Common myeloid progenitor, CD34-positive (primary cell): ENCODE data around the gene SF3A1.

Source experiments
- CTCF ChIA-PET: fragments of 350-600 bp; sonication (Branson Sonifier 250); formaldehyde crosslinking; loops from one replicate; lab custom pipeline; 2021; ENCODE audit warnings: antibody characterized with exemption; lab: Charles Lee
- POLR2A ChIA-PET: fragments of 350-600 bp; sonication (Branson Sonifier 250); formaldehyde crosslinking; loops from one replicate; lab custom pipeline; 2021; ENCODE audit warnings: antibody characterized with exemption; lab: Charles Lee
- DNase-seq, 3 donors: peaks; one replicate each; pipeline versions ENCODE4 v3.0.0 to v3.0.0-alpha.2; 2013
- H3K27ac ChIP-seq, 2 experiments: 1 replicate in 1 of 2; 2 replicates in 1 of 2; pipeline ENCODE4 v1.7.0; 2013; ENCODE audit warnings: inconsistent platforms in 2 of 2, low read length in 2 of 2, mild to moderate bottlenecking in 2 of 2, low read depth in 1 of 2, moderate library complexity in 1 of 2; ENCODE audit not compliant: severe bottlenecking in 2 of 2, insufficient read depth in 1 of 2, poor library complexity in 1 of 2
- H3K27me3 ChIP-seq, 5 experiments: replicated peaks in 2 of 5; 1 replicate in 3 of 5; 2 replicates in 2 of 5; pipeline versions ENCODE4 v1.6.1 to v1.7.0; 2013; ENCODE audit warnings: low read length in 4 of 5, mild to moderate bottlenecking in 2 of 5, moderate library complexity in 2 of 5, inconsistent platforms in 1 of 5; ENCODE audit not compliant: insufficient read depth in 5 of 5, control insufficient read depth in 4 of 5
- H3K36me3 ChIP-seq, 4 experiments: 1 replicate in 2 of 4; 2 replicates in 2 of 4; pipeline versions ENCODE4 v1.6.1 to v1.7.0; 2013; ENCODE audit warnings: low read length in 3 of 4, control low read depth in 1 of 4, mild to moderate bottlenecking in 1 of 4; ENCODE audit not compliant: control insufficient read depth in 4 of 4, insufficient read depth in 4 of 4
- H3K4me1 ChIP-seq, 4 experiments: 1 replicate in 3 of 4; 2 replicates in 1 of 4; pipeline versions ENCODE4 v1.6.1 to v1.7.1; 2013; ENCODE audit warnings: low read length in 3 of 4, mild to moderate bottlenecking in 3 of 4, control low read depth in 1 of 4, inconsistent platforms in 1 of 4, moderate library complexity in 1 of 4; ENCODE audit not compliant: control insufficient read depth in 4 of 4, insufficient read depth in 4 of 4; ENCODE audit errors: control extremely low read depth in 1 of 4
- H3K4me3 ChIP-seq, 7 experiments: 1 replicate in 4 of 7; 2 replicates in 3 of 7; pipeline versions ENCODE4 v1.5.1 to v1.7.0; 2013; ENCODE audit warnings: mild to moderate bottlenecking in 7 of 7, low read length in 6 of 7, moderate library complexity in 6 of 7, inconsistent platforms in 2 of 7, low read depth in 2 of 7, control low read depth in 1 of 7; ENCODE audit not compliant: insufficient read depth in 4 of 7, control insufficient read depth in 1 of 7; ENCODE audit errors: extremely low read depth in 1 of 7
- H3K9me3 ChIP-seq, 5 experiments: 1 replicate in 4 of 5; 2 replicates in 1 of 5; pipeline versions ENCODE4 v1.6.1 to v1.7.1; 2013; ENCODE audit warnings: low read length in 4 of 5, mild to moderate bottlenecking in 2 of 5, inconsistent platforms in 1 of 5, low read depth in 1 of 5, moderate library complexity in 1 of 5; ENCODE audit not compliant: control insufficient read depth in 4 of 5, insufficient read depth in 2 of 5; ENCODE audit errors: control extremely low read depth in 1 of 5
- WGBS: methylation state at CpG from one replicate; pipeline ENCODE4 v1.1.5; 2013; ENCODE audit not compliant: insufficient coverage; 5-methylcytosine and 5-hydroxymethylcytosine counted together

The SF3A1 gene

GRCh38 chr22:30365891-30366290, 9.2 kb upstream of the SF3A1 start:
- Histone ChIP-seq H3K27me3 (no peaks in the 10 kb centered on the region), H3K36me3 (no peaks in the 10 kb centered on the region), H3K9me3 (no peaks in the 10 kb centered on the region), H3K27ac (no peak overlapping the region), H3K4me1 (no peaks in the 10 kb centered on the region), H3K4me3 (no peak overlapping the region)
- ChIA-PET POLR2A (no interaction called here), CTCF (interaction anchor here (1.0 to 2.0 kb wide), 5 partner anchors 8 to 77 kb away, joined by 3 to 7 read pairs (median 3); no protein-coding TSS in a partner anchor)
- WGBS: 97% methylated on average over 17 of the region's 18 CpGs
- DNase-seq: no peak

GRCh38 chr22:30362651-30363281, 6.1 kb upstream of the SF3A1 start:
- Histone ChIP-seq H3K4me1 (no peaks in the 10 kb centered on the region), H3K27ac (no peak overlapping the region), H3K36me3 (no peaks in the 10 kb centered on the region), H3K4me3 (no peak overlapping the region), H3K27me3 (no peaks in the 10 kb centered on the region), H3K9me3 (no peaks in the 10 kb centered on the region)
- POLR2A ChIA-PET: no interaction called here
- WGBS: 80% methylated on average over 7 of the region's 7 CpGs
- CTCF ChIA-PET: no interaction called here
- DNase-seq: no peak

- Histone ChIP-seq H3K9me3 (no peaks in the 10 kb centered on the region), H3K36me3 (no peaks in the 10 kb centered on the region), H3K27ac (no peak overlapping the region), H3K4me1 (peaks cover 0 to 6% (median 4%) of the 10 kb centered on the region in 4 experiments), H3K27me3 (no peaks in the 10 kb centered on the region), H3K4me3 (no peak overlapping the region)
- POLR2A ChIA-PET: no interaction called here
- DNase-seq: no peak
- 77% methylated on average over 5 of the region's 10 CpGs for WGBS
- CTCF ChIA-PET: no interaction called here
These were observed 5.4 kb upstream of the SF3A1 start for GRCh38 chr22:30361916-30362650.

- Histone ChIP-seq H3K4me1 (peaks cover 0 to 26% (median 23%) of the 10 kb centered on the region in 4 experiments), H3K9me3 (no peaks in the 10 kb centered on the region), H3K4me3 (no peak overlapping the region), H3K27ac (no peak overlapping the region), H3K27me3 (no peaks in the 10 kb centered on the region), H3K36me3 (peaks cover 0 to 9% (median 3%) of the 10 kb centered on the region in 4 experiments)
- ChIA-PET POLR2A (no interaction called here), CTCF (interaction anchor here (0.9 to 2.2 kb wide), 7 partner anchors 9 to 103 kb away, joined by 3 to 8 read pairs (median 5); partner anchors contain the start of gene RNF215)
- DNase-seq: no peak
- WGBS: 98% methylated on average over 5 of the region's 6 CpGs
These were observed 1.8 kb upstream of the SF3A1 start for GRCh38 chr22:30358541-30358940.

GRCh38 chr22:30357650-30358215, 1.0 kb upstream of the SF3A1 start:
- WGBS: 90% methylated on average over 14 of the region's 22 CpGs

GRCh38 chr22:30357236-30357570, 509 bp upstream of the SF3A1 start:
- H3K9me3 ChIP-seq: no peaks in the 10 kb centered on the region
- ChIA-PET POLR2A (interaction anchor here (0.6 to 2.5 kb wide), 5 partner anchors 11 to 549 kb away, joined by 3 to 8 read pairs (median 5); partner anchors contain the start of gene OSM), CTCF (interaction anchor here (1.2 to 2.5 kb wide), 6 partner anchors 12 to 102 kb away, joined by 3 to 13 read pairs (median 4); partner anchors contain the start of gene CASTOR1)
- peak overlapping the region; percentile 66 to 99 (median 94) for H3K4me3 ChIP-seq
- DNase-seq: peak; percentile 71 to 81 (median 73)
- H3K4me1 ChIP-seq: peaks cover 0 to 26% (median 23%) of the 10 kb centered on the region in 4 experiments
- H3K36me3 ChIP-seq: peaks cover 4 to 19% (median 13%) of the 10 kb centered on the region in 4 experiments
- H3K27me3 ChIP-seq: no peaks in the 10 kb centered on the region
- H3K27ac ChIP-seq: peak overlapping the region; percentile 92 to 98
- 3% methylated on average over 9 of the region's 9 CpGs for WGBS

More at GRCh38 chr22:30357650-30358215, 1.0 kb upstream of the SF3A1 start:
- peaks cover 3 to 13% (median 8%) of the 10 kb centered on the region in 4 experiments for H3K36me3 ChIP-seq
- no peak for DNase-seq
- peak overlapping the region in 4 of 7 experiments; percentile 91 to 96 (median 95) for H3K4me3 ChIP-seq
- CTCF ChIA-PET: interaction anchor here (0.7 to 1.7 kb wide), 8 partner anchors 8 to 102 kb away, joined by 3 to 13 read pairs (median 3); partner anchors contain the start of genes CASTOR1 and RNF215
- H3K27me3 ChIP-seq: no peaks in the 10 kb centered on the region
- POLR2A ChIA-PET: interaction anchor here (0.6 to 2.5 kb wide), 3 partner anchors 30 to 549 kb away, joined by 3 to 8 read pairs (median 5); no protein-coding TSS in a partner anchor
- H3K27ac ChIP-seq: no peak overlapping the region
- H3K9me3 ChIP-seq: no peaks in the 10 kb centered on the region
- peaks cover 0 to 26% (median 23%) of the 10 kb centered on the region in 4 experiments for H3K4me1 ChIP-seq
